HEK293T (cell line): Measurements from ENCODE around the gene TAPBPL.
"Not testable (repeated sequence)": the region's sequence is repeated elsewhere in the genome, so short reads cannot be mapped to it uniquely, and the experiment has no call there.

Source experiments
- CTCF ChIA-PET: fragments of 350-600 bp; formaldehyde crosslinking; extraction: SDS; loops from one replicate; lab custom pipeline; 2021; ENCODE audit warnings: antibody characterized with exemption, inconsistent platforms; lab: Yijun Ruan, JAX
- POLR2A ChIA-PET: fragments of 350-600 bp; formaldehyde crosslinking; extraction: SDS; loops from one replicate; lab custom pipeline; 2020; ENCODE audit warnings: antibody characterized with exemption, inconsistent platforms; lab: Yijun Ruan, JAX
- DNase-seq: peaks from one replicate; pipeline ENCODE4 v3.0.0; 2012; ENCODE audit warnings: mixed read lengths; ENCODE audit errors: extremely low spot score
- ARNT ChIP-seq: fragments of 450-650 bp; IDR thresholded peaks from 2 replicates; pipeline ENCODE4 v1.6.1; 2017; ENCODE audit warnings: mild to moderate bottlenecking
- BHLHE40 ChIP-seq: fragments of 450-650 bp; IDR thresholded peaks from 2 replicates; pipeline ENCODE4 v1.6.1; 2016; ENCODE audit warnings: mild to moderate bottlenecking, moderate library complexity, borderline replicate concordance
- CTBP1 ChIP-seq: fragments of 450-650 bp; IDR thresholded peaks from 2 replicates; pipeline ENCODE4 v1.6.1; 2016; ENCODE audit warnings: borderline replicate concordance
- ELF4 ChIP-seq: fragments of 450-650 bp; IDR thresholded peaks from 2 replicates; pipeline ENCODE4 v1.6.1; 2017; ENCODE audit warnings: antibody characterized with exemption
- FOXA1 ChIP-seq: fragments of 450-650 bp; IDR thresholded peaks from 2 replicates; pipeline ENCODE4 v1.6.1; 2016; ENCODE audit warnings: mild to moderate bottlenecking
- FOXK2 ChIP-seq: fragments of 450-650 bp; IDR thresholded peaks from 2 replicates; pipeline ENCODE4 v1.6.1; 2016; ENCODE audit warnings: mild to moderate bottlenecking
- FOXM1 ChIP-seq: fragments of 450-650 bp; IDR thresholded peaks from 2 replicates; pipeline ENCODE4 v1.6.1; 2017; ENCODE audit warnings: mild to moderate bottlenecking, borderline replicate concordance
- HDGF ChIP-seq: fragments of 450-650 bp; IDR thresholded peaks from 2 replicates; pipeline ENCODE4 v1.6.1; 2017; ENCODE audit warnings: antibody characterized with exemption, borderline replicate concordance
- L3MBTL2 ChIP-seq: fragments of 450-650 bp; conservative IDR thresholded peaks from 2 replicates; pipeline ENCODE4 v1.6.1; 2016; ENCODE audit warnings: mild to moderate bottlenecking
- LEF1 ChIP-seq: fragments of 450-650 bp; IDR thresholded peaks from 2 replicates; pipeline ENCODE4 v1.6.1; 2017; ENCODE audit warnings: mild to moderate bottlenecking, borderline replicate concordance
- NFRKB ChIP-seq: fragments of 450-650 bp; IDR thresholded peaks from 2 replicates; pipeline ENCODE4 v1.6.1; 2016; ENCODE audit warnings: mild to moderate bottlenecking, moderate library complexity
- SP1 ChIP-seq: fragments of 450-650 bp; IDR thresholded peaks from 2 replicates; pipeline ENCODE4 v1.6.1; 2017
- SUZ12 ChIP-seq: fragments of 450-650 bp; IDR thresholded peaks from 2 replicates; pipeline ENCODE4 v1.6.1; 2016; ENCODE audit warnings: mild to moderate bottlenecking
- TARDBP ChIP-seq: fragments of 450-650 bp; IDR thresholded peaks from 2 replicates; pipeline ENCODE4 v1.6.1; 2016
- ZNF384 ChIP-seq: fragments of 450-650 bp; IDR thresholded peaks from 2 replicates; pipeline ENCODE4 v1.6.1; 2016
- TF ChIP-seq, protein P1 (sequence below): fragments of 450-650 bp; IDR thresholded peaks from 2 replicates; pipeline ENCODE4 v1.6.1; 2016

Gene TAPBPL

DNA sequence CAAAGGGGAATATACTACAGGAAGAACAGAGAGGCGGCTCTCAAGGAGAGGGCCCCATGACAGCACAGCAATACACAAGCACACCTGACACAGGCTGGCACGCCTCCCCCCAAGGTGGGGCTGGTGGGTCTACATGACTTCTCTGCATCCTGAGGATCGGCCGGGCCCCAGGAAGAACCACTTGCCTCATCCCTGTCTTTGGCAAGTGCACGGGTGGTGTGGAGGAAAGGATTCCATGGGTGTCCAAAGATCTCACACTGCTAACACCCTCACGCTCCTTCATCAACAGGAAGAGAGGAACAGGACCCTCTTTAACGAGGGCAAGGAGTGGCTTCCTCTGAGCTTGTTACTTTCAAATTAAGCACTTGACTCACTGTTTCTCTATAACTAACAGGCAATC, 11.4 kb downstream of the TAPBPL start:
- CTCF ChIA-PET, result no interaction called here

DNA sequence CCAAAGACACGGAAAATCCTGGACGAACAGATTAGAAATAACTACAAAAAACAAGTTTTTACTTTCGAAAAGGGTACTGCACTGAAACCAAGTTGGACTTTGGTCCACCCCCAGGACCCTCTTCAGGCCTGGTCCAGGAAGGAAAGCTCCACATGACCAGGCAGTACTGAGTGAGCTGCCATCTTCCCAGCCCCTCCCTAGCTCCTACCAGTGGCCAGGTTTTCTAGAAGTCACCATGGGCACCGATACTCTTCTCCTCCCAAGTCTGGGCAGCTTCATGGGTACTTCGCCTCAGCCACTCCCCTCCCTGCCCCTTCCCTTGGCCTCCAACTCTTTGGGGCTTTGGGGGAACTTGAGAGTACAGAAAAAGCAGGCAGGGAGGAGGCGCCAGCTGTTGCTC, 12.0 kb downstream of the TAPBPL start:
- no peak for DNase-seq
- ChIA-PET POLR2A (interaction anchor here (0.8 to 1.8 kb wide), 2 partner anchors 11 to 29 kb away, joined by 3 to 6 read pairs; partner anchors contain the start of gene MRPL51), CTCF (no interaction called here)
- TF ChIP-seq HDGF (no peak), TARDBP (no peak), NFRKB (no peak)

More for the DNA sequence above, 11.4 kb downstream of the TAPBPL start:
- POLR2A ChIA-PET, result interaction anchor here (1.8 kb wide), 1 partner anchor 30 kb away, joined by 6 read pairs; the partner anchor contains the start of gene MRPL51
- DNase-seq, result no peak
- TF ChIP-seq SP1 (no peak), LEF1 (no peak), ZNF384 (no peak), CTBP1 (no peak), FOXA1 (no peak), FOXM1 (no peak), ELF4 (no peak), HDGF (no peak), SUZ12 (no peak), TARDBP (no peak), BHLHE40 (no peak), ARNT (no peak), NFRKB (no peak)
- TF ChIP-seq, protein P1, sequence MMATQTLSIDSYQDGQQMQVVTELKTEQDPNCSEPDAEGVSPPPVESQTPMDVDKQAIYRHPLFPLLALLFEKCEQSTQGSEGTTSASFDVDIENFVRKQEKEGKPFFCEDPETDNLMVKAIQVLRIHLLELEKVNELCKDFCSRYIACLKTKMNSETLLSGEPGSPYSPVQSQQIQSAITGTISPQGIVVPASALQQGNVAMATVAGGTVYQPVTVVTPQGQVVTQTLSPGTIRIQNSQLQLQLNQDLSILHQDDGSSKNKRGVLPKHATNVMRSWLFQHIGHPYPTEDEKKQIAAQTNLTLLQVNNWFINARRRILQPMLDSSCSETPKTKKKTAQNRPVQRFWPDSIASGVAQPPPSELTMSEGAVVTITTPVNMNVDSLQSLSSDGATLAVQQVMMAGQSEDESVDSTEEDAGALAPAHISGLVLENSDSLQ, result no peak

DNA sequence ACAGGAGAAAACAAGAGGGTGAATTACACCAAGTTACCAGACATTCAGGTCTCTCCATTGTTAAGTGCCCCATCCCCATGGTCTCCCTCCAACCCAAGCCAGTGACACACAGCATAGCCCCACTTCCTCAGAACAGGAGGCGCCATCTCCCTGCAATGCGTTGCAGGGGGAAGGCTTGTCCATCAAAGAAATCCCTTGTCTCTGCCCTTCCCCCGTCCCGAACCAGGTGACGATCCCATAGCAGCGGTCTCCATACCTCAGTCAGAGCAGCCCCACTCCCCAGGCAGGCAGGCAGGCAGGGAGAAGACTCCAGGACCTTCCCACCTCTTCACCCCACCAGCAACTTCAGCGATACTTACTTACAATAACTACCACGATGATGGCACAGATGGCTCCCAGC, 12.7 kb downstream of the TAPBPL start:
- ChIA-PET CTCF (interaction anchor here (0.9 to 2.3 kb wide), 7 partner anchors 10 to 141 kb away, joined by 3 to 26 read pairs (median 7); partner anchors contain the start of gene TAPBPL), POLR2A (interaction anchor here (0.9 to 1.3 kb wide), 2 partner anchors 41 to 123 kb away, joined by 3 to 5 read pairs; partner anchors contain the start of gene TNFRSF1A)
- DNase-seq, result no peak
- no peak for TF ChIP-seq NFRKB
- no peak for TF ChIP-seq FOXM1
- TF ChIP-seq FOXA1, result no peak
- TF ChIP-seq, protein P1, result no peak
- no peak for TF ChIP-seq L3MBTL2
- TF ChIP-seq ELF4, result no peak
- no peak for TF ChIP-seq CTBP1
- TF ChIP-seq HDGF, result no peak
- TF ChIP-seq FOXK2, result no peak
- TF ChIP-seq SP1, result no peak
- no peak for TF ChIP-seq ZNF384
- TF ChIP-seq TARDBP, result no peak
- TF ChIP-seq LEF1, result no peak

DNA sequence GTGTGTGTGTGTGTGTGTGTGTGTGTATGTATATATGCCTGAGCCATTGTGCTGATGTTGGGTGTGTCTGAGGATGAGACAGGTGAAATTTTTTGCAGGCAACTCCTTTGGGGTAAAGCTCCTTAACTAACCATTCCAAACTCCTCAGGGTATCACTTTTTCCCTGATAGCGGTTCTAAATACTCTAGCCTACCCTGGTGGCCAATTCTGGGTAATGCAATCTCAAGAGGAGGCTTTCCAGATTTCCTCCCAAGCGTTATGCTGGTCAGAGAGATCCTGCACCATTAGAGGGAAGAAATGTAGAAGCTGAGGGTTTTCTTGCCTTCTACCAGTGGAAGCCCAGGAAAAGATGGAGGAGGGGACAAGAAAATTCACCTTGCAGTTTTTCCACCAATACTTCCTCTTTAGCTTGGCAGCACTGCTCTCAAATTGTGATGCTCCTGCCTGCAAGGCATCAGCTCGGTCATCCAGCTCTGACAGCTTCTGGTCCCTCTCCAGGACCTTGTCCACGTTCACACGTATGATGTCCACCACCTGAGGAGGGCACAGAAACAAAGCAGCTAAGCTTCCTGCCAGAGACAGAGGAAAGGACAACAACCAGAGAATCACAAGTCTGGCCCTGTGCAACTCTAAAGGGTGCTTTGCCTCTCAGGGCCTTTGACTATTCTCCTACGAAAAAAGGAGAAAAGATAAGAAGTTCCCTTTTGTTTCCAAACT, 13.8 kb downstream of the TAPBPL start:
- DNase-seq, result peak; percentile 61
- POLR2A ChIA-PET, result interaction anchor here (0.9 to 1.8 kb wide), 8 partner anchors 23 to 187 kb away, joined by 3 to 6 read pairs (median 4); partner anchors contain the start of genes MRPL51 and TNFRSF1A
- CTCF ChIA-PET, result interaction anchor here (0.6 to 2.3 kb wide), 21 partner anchors 9 to 146 kb away, joined by 3 to 26 read pairs (median 4); partner anchors contain the start of genes CD27 and TAPBPL
- no peak for TF ChIP-seq ZNF384

DNA sequence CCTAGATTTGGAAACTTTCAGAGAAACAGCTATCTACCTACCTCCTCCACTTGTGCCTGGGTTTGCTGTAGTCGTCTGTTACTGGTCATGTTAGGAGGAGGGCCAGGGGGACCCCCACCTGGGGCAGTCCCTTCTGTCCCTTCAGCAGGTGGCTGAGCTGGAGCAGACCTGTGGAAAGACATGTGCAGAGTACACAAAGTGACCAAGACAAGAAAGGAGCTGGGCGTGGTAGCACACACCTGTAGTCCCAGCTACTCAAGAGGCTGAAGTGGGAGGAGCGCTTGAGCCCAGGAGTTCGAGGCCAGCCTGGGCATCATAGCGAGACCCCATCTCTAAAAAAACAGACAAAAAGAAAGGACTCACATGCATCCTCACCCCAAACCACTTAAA, 14.3 kb downstream of the TAPBPL start:
- no peak for TF ChIP-seq HDGF
- TF ChIP-seq ELF4, result no peak
- no peak for TF ChIP-seq LEF1
- CTCF ChIA-PET, result interaction anchor here (0.6 to 2.3 kb wide), 13 partner anchors 9 to 146 kb away, joined by 3 to 26 read pairs (median 7); partner anchors contain the start of genes CD27 and TAPBPL
- no peak for DNase-seq
- POLR2A ChIA-PET, result interaction anchor here (0.6 to 1.8 kb wide), 6 partner anchors 24 to 187 kb away, joined by 3 to 6 read pairs (median 4); partner anchors contain the start of gene MRPL51

DNA sequence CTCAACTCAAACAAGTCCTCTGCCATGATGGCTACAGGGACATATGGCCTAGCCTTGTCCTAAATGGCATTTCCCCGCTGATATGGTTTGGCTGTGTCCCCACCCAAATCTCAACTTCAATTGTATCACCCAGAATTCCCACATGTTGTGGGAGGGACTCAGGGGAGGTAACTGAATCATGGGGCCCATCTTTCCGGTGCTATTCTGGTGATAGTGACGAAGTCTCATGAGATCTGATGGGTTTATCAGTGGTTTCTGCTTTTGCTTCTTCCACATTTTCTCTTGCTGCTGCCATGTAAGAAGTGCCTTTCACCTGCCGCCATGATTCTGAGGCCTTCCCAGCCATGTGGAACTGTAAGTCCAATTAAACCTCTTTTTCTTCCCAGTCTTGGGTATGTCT, 14.9 kb downstream of the TAPBPL start:
- ChIA-PET CTCF (interaction anchor here (0.9 to 2.3 kb wide), 3 partner anchors 23 to 140 kb away, joined by 3 to 26 read pairs (median 21); partner anchors contain the start of gene CD27), POLR2A (interaction anchor here (0.6 to 1.8 kb wide), 2 partner anchors 26 to 146 kb away, joined by 3 to 6 read pairs; partner anchors contain the start of gene MRPL51)
- not testable (repeated sequence) for DNase-seq

GRCh38 chr12:6467571-6468282, 15.9 kb downstream of the TAPBPL start:
- not testable (repeated sequence) for DNase-seq
- CTCF ChIA-PET, result interaction anchor here (1.1 to 2.5 kb wide), 3 partner anchors 9 to 141 kb away, joined by 3 to 8 read pairs (median 4); no protein-coding TSS in a partner anchor
- POLR2A ChIA-PET, result interaction anchor here (1.1 to 4.6 kb wide), 2 partner anchors 25 to 71 kb away, joined by 4 to 21 read pairs; partner anchors contain the start of gene MRPL51
